Measurements from ENCODE around the gene PDE9A. TPM values are rescaled to one million over a fixed set of nuclear protein-coding genes. Genes with fewer than 3 reads are reported as not detected.
A peak's percentile ranks its signal among the peaks of the same experiment; 100 is the strongest.

Gene PDE9A
- total and polyA plus RNA-seq, 9 donors, result 3.9 to 11.3 (median 6.9) TPM

DNA sequence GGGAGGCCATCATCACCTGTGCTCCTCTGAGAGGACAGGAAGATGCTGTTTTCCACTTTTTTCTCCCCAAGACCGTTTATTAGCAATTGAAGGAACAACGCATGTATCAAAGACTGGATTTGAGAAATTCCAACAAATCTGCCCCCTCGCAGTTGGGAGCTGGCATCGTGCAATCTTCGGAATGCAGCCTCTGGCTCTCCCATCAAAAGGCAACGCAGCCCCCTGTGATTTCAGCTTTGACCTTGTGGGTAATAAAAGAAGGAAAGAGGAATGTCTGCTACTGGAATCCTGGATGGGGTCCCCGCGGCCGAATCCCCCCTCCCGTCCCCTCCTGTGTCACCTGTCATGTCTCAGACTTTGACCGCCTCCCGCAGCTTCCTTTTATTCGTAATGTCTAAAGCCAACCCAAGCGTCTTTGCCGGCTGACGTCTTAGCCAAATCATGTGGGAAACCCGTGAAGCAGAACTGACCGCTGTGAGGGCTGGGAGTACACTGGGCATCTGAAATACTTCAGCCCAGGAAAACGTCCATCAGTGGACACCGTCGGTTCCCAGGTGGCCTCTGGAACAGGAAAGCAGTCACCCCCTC lies 124.4 kb downstream of the PDE9A start:
- Histone ChIP-seq H3K27ac (no peak overlapping the region), H3K9me3 (no peaks in the 10 kb centered on the region), H3K4me1 (ENCODE audit: insufficient read depth) (peaks cover 8% of the 10 kb centered on the region), H3K27me3 (no peaks in the 10 kb centered on the region), H3K36me3 (no peaks in the 10 kb centered on the region), H3K4me3 (no peak overlapping the region)
- no peak for DNase-seq
- TF ChIP-seq EP300 (IDR thresholded peaks at IDR 0.05), result no peak
- TF ChIP-seq, protein P1, sequence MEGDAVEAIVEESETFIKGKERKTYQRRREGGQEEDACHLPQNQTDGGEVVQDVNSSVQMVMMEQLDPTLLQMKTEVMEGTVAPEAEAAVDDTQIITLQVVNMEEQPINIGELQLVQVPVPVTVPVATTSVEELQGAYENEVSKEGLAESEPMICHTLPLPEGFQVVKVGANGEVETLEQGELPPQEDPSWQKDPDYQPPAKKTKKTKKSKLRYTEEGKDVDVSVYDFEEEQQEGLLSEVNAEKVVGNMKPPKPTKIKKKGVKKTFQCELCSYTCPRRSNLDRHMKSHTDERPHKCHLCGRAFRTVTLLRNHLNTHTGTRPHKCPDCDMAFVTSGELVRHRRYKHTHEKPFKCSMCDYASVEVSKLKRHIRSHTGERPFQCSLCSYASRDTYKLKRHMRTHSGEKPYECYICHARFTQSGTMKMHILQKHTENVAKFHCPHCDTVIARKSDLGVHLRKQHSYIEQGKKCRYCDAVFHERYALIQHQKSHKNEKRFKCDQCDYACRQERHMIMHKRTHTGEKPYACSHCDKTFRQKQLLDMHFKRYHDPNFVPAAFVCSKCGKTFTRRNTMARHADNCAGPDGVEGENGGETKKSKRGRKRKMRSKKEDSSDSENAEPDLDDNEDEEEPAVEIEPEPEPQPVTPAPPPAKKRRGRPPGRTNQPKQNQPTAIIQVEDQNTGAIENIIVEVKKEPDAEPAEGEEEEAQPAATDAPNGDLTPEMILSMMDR (IDR thresholded peaks at IDR 0.05), result no peak
- intact Hi-C loops (cut with DNase I), result no loop called here
- WGBS, 3 donors, result 53 to 63% (median 54%) methylated on average over 21 of the region's 21 CpGs

DNA sequence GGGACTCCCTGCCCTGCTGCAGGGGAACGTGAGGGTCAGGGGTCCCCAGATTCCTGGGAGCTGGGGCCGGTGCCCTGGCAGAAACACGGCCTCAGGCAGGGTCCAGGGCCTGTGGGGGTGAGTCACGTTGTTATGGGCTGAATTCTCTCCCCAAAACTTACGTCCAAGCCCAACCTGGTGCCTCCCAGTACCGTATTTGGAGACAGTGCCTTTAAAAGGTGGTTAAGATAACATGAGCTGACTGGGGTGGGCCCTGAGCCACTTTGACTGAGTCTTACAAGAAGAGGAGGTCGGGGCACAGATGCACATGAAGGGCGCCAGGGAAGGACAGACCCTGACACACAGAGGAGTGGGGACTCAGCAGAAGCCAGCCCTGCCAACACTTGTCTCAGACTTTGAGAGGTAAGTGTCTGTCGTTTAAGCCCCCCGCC lies 126.0 kb downstream of the PDE9A start:
- Histone ChIP-seq H3K27ac (no peak overlapping the region), H3K36me3 (no peaks in the 10 kb centered on the region), H3K4me1 (ENCODE audit: insufficient read depth) (peaks cover 16% of the 10 kb centered on the region), H3K9me3 (no peaks in the 10 kb centered on the region), H3K27me3 (no peaks in the 10 kb centered on the region), H3K4me3 (no peak overlapping the region)
- DNase-seq, result no peak
- intact Hi-C loops (cut with DNase I), result no loop called here
- TF ChIP-seq, protein P1 (IDR thresholded peaks at IDR 0.05), result no peak
- TF ChIP-seq EP300 (IDR thresholded peaks at IDR 0.05), result no peak
- no peak for TF ChIP-seq POLR2A (IDR thresholded peaks at IDR 0.05)
- WGBS, 3 donors, result 71 to 83% (median 83%) methylated on average over 10 of the region's 10 CpGs

DNA sequence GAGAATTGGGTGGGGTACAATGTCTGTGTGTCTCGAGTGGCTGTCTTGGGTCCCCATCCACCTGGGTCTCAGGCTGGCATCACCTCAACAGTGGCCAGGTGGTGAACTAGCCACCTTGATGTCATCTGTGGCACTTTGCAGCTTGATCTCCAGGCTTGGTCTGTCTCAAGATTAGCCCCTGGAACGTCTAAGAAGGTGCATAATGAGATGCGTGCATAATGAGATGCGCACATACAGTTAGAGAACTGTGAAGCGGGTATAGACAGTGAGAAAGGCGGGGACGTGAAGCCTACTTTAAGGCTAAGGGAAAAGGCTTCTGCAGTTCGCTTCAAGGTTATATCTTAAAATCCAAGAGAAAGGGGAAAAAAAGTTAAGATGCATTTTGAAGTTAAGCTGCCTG lies 127.2 kb downstream of the PDE9A start:
- no peak overlapping the region for H3K4me3 ChIP-seq
- peak overlapping the region in 1 of 2 donors; percentile 77 for H3K27ac ChIP-seq
- DNase-seq, result no peak
- no peaks in the 10 kb centered on the region for H3K9me3 ChIP-seq
- peaks cover 16% of the 10 kb centered on the region for H3K4me1 ChIP-seq (ENCODE audit: insufficient read depth)
- intact Hi-C loops (cut with DNase I), result loop anchor here in 1 of 4 donors (10.0 kb wide), 2 partner anchors 46 to 96 kb away; no protein-coding TSS in a partner anchor
- 44 to 65% (median 51%) methylated on average over 8 of the region's 8 CpGs for WGBS, 3 donors
- no peaks in the 10 kb centered on the region for H3K27me3 ChIP-seq
- H3K36me3 ChIP-seq, result no peaks in the 10 kb centered on the region
- no peak for TF ChIP-seq EP300 (IDR thresholded peaks at IDR 0.05)
- TF ChIP-seq POLR2A (IDR thresholded peaks at IDR 0.05), result no peak
- TF ChIP-seq, protein P1 (IDR thresholded peaks at IDR 0.05), result no peak

DNA sequence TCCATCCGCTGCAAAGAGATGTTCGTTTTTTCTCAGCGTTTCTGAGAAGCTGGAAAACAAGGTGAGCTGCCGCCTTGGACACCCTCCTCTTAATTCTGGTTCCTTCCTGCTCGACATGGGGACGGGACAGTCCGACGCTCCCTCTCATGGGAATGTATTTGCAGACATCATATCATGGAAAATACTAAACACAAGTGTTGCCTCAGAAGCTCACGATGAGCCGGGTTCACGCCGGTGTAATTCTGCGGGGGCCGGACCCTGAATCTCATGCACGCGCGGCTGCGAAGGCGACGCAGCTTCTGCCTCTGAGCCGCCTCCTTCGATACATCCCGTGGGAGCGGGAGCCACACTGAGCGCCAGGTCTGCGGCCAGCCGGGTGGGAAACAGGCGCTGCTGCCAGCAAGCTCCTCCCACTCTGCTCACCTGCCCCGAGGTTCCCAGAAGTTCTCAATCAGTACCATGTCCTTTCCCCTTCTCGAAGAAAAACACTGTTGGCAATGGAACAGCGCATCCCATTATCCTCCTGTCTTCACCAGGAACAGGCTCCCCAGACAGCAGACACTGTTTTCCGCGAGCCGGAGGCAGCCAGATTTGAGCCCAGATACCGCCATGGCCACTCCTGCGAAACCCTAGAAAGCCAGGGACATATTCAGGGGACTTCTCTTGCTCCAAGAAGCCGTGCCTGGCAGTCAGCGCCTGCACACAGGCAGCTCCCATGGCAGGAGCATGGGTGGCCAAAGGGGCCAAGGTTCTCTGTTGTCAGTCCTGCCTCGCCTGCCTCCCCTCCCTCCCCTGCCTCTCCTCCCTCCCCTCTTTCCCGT lies 127.9 kb downstream of the PDE9A start:
- Histone ChIP-seq H3K4me3 (peak overlapping the region; percentile 8), H3K4me1 (ENCODE audit: insufficient read depth) (peaks cover 16% of the 10 kb centered on the region), H3K36me3 (no peaks in the 10 kb centered on the region), H3K9me3 (no peaks in the 10 kb centered on the region), H3K27ac (peak overlapping the region; percentile 36 to 77), H3K27me3 (no peaks in the 10 kb centered on the region)
- intact Hi-C loops (cut with DNase I), result loop anchor here in 1 of 4 donors (10.0 kb wide), 2 partner anchors 47 to 97 kb away; no protein-coding TSS in a partner anchor
- 1 to 5% (median 2%) methylated on average over 38 to 40 of the region's 40 CpGs for WGBS, 3 donors
- DNase-seq, result peak; percentile 34 to 68 (median 56)
- TF ChIP-seq, protein P1 (IDR thresholded peaks at IDR 0.05), result no peak
